Measurements from ENCODE around the gene STOML1.
"Not testable (repeated sequence)": the region's sequence is repeated elsewhere in the genome, so short reads cannot be mapped to it uniquely, and the experiment has no call there.

The STOML1 gene

DNA sequence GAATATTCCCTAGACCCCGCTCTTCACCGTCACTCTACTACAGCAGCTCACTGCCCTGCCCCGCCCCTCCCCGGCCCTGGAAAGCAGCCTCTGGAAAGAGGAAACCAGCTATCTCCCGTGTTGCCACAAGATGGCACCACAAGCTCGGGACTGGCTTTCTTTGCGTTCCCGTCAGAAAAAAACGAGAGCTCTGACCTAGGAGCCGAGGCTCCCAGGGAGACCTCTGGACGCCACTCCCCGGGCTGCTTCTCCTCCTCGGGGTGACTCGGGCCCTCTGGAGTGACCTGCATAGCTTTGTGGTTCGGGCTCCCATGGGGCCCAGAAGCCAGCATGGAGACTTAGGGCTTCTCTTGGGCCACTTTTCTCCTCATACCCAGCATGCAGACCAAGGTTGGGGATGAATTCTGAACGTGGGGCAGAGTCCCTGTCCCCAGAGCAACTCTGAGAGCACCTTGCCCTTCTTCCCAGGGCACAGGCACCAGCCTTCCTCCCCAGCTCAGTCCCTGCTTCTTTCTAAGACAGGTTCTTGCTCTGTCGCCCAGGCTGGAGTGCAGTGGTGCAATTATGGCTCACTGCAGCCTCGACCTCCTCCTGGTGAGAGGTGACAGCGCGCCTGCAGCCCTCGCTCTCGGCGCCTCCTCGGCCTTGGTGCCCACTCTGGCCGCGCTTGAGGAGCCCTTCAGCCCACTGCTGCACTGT, 19.0 kb downstream of the STOML1 start:
- peak; percentile 97 for DNase-seq
- in situ Hi-C loops (cut with MboI; ENCODE audit: low pct_unique_long_range_greater_than_20kb, low sequenced_read_pairs) = no loop called here

DNA sequence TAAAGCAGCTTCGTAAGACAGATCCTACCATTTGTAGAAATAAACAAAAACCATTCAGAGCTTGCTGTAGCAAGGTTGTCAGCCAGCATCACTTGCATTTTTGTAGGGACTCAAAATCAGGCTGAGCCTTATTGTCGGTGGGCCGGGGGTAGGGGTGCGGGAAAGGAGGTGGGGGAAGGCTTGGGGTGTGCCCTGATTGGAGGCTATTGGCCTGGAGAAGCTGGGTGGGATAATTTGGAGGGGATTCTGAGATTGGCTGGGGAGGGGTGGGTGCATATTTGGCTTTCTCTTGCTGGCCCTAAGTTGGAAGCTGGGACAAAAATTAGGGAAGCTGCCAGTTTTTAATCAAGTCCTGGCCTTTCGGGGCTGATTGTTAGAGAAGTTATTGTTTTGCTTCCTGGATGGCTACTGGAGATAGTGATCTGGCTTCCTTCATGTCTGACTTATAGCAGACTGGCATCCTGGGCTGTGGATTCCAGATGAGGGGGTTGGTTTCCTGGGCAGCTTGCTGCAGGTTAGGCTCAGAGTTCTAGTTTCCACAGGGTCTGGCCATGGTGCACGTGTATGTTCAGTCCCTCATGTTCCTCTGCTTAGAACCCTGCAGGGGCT, 22.8 kb downstream of the STOML1 start:
- in situ Hi-C loops (cut with MboI; ENCODE audit: low pct_unique_long_range_greater_than_20kb, low sequenced_read_pairs) = no loop called here

DNA sequence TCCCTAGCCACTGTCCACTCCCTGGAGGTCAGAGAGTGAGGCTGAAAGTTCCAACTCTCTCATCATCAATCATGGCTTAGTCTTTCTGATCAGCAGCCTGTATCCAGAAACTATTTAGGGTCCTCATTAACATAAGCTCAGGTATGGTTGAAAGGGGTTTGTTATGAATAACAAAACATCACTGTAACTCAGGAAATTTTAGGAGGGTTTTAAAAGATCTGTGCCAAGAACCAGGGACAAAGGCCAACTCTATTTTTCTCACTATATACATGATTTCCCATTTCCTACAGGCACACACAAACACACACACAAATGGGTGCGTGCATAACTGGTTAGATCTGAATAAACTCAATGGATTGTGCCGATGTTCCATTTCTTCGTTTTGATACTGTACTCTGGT, 23.6 kb downstream of the STOML1 start:
- DNase-seq = no peak
- in situ Hi-C loops (cut with MboI; ENCODE audit: low pct_unique_long_range_greater_than_20kb, low sequenced_read_pairs) = no loop called here

More for the DNA sequence above, 22.8 kb downstream of the STOML1 start:
- peak; percentile 45 for DNase-seq

DNA sequence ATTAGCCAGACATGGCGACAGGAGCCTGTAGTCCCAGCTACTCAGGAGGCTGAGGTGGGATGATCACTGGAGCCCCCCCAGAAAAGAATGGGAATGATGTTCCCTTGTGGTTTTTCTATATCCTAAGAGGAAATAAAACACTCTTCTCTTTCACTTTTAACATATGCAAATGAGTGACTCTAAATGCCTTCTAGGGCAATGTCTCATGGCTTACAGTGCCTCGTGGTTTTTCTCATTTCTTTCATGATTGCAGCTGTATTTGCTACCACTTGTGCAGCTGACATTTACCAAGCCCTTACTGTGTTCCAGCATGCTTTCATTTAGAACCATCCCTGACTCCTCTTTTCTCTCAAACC, 26.4 kb downstream of the STOML1 start:
- in situ Hi-C loops (cut with MboI; ENCODE audit: low pct_unique_long_range_greater_than_20kb, low sequenced_read_pairs) = no loop called here
- DNase-seq = peak; percentile 37

DNA sequence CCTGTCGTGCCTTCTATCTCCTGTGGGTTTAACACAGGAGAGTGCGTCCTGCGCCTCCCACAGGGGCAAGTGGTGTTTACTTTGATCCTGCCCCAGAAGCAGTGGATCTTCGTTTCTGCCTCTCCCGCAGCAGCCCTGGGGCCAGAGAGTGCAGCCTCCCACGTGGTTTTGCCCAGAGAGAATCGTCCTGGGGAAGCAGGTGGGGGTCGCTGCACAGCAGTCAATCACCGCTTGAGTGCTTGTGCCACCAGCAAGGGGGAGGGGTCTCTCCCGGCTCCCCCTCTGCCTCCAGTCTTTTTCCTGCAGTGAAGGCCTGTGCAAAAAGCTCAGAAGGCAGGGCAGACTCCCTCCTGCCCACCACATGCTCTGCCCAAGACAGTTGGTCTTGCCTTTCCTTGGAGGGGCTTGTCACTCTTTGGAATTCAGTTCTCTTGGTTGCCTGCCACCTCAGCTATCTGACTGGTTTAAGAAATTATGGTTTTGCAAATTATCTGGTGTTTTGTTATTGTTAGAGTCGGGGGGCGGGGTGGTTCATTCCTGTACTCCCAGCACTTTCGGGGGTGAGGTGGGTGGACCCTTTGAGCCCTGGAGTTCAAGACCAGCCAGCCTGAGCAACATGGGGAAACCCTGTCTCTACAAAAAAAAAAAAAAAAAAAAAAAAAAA, 26.9 kb downstream of the STOML1 start:
- DNase-seq = no peak
- in situ Hi-C loops (cut with MboI; ENCODE audit: low pct_unique_long_range_greater_than_20kb, low sequenced_read_pairs) = no loop called here

DNA sequence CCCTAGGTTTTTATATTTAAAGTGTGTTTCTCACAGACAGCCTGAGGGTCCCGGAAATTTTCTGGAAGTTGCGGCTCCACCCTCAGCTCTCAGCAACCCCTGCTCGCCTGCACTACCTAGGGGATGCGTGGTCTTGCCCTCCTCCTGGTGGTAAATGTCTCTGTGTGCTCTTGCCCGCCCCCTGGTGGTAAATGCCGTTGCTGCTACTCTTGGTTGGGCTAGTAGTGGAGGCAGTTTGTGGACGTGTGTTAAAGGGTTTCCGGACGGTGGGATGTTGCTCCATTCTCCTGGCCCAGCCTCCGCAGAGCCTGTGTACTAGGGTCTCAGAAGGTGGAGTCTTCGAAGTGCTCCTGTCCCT, 27.4 kb downstream of the STOML1 start:
- in situ Hi-C loops (cut with MboI; ENCODE audit: low pct_unique_long_range_greater_than_20kb, low sequenced_read_pairs) = no loop called here
- DNase-seq = peak; percentile 99

DNA sequence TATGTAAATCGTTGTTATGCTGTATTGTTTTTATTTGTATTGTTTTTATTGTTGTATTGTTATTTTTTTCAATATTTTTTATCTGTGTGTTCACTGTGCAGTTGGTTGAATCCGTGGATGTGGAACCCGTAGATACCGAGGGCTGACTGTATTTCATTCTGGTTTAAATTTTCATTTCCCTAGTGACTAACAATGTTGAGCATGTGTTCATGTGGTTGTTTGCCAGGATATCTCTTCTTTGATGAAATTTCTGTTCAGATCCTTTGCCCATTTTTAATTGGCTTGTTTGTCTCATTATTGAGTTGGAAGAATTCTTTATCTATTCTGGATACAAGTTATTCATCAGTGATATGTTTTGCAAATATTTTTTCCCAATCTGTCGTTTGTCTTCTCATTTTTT, 29.7 kb downstream of the STOML1 start:
- in situ Hi-C loops (cut with MboI; ENCODE audit: low pct_unique_long_range_greater_than_20kb, low sequenced_read_pairs) = no loop called here

DNA sequence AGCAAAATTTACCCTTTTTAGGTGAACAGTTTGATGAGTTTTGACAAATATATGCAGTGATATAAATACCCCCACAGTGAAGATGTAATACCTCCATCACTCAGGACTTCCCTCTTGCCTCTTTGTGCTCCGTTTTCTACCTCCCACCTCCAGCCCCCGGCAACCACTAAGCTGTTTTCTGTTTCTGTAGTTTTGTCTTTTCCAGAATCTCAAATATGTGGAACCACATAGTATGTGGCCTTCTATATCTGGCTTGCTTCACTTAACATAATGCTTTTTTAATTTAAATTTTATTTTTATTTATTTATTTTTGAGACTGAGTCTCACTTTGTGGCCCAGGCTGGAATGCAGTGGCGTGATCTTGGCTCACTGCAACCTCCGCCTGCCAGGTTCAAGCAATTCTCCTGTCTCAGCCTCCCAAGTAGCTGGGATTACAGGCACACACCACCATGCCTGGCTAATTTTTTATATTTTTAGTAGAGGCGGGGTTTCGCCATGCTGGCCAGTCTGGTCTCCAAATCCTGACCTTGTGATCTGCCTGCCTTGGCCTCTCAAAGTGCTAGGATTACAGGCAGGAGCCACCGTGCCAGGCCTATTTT, 31.5 kb downstream of the STOML1 start:
- in situ Hi-C loops (cut with MboI; ENCODE audit: low pct_unique_long_range_greater_than_20kb, low sequenced_read_pairs); DNase-seq: not testable (repeated sequence)

More for the DNA sequence above, 29.7 kb downstream of the STOML1 start:
- DNase-seq = no peak

DNA sequence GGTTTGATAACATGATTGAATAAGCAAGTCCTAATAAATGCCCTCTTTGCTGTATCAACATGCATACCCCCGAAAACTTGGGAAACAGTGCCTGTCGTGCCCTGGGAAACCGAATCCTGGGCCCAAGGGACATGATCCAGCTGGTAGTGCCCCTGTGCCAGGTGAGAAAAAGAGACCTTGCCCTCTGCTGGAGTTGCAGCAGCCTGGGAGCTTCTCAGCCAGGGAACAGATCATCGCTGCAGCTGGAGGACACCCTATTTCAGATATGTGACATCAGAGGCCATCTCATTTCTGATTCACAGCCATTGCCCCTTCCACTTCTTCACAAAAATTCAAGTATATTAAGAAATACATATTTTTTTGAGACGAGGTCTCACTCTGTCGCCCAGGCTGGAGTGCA, 32.3 kb downstream of the STOML1 start:
- in situ Hi-C loops (cut with MboI; ENCODE audit: low pct_unique_long_range_greater_than_20kb, low sequenced_read_pairs) = no loop called here
- DNase-seq = no peak

DNA sequence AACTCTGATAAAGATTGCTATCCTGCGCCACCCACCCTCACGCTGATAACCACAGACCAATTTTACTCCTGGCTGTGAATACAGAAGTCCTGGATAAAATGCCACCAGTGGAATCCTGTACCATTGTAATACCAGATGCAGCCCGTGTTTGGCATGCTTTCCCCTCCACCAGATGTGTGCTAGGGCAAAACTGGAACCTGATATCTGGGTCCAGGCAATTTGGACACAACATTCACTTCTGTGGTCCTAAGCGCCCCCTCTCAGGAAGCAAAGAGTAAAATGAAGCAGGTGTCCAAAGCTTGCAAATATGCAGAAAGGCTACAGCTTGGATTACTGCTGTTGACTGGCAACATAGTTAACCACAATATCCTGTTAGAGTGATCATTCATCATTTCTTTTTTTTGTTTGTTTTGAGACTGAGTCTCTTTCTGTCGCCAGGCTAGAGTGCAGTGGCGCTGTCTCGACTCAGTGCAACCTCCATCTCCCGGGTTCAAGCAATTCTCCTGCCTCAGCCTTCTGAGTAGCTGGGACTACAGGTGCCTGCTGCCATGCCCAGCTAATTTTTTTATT, 33.0 kb downstream of the STOML1 start:
- DNase-seq = peak; percentile 85
- in situ Hi-C loops (cut with MboI; ENCODE audit: low pct_unique_long_range_greater_than_20kb, low sequenced_read_pairs) = no loop called here

DNA sequence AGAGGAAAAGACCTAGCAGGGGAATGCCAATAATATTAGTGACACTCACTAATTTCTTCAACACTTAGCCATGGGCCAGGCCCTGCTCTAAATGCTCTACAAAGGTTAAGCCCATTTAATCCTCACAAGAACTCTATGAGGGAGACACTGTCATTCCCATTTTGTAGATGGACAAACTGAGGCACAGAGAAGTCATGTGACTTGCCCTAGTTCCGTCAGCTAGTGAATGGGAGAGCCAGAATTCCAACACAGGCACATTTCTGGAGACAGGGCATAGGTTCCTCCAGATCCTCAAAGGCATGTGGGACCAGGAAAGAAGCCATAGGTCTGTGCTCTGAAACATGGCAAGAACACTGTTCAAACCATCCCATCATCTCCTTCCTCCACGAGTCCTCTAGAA, 34.3 kb downstream of the STOML1 start:
- in situ Hi-C loops (cut with MboI; ENCODE audit: low pct_unique_long_range_greater_than_20kb, low sequenced_read_pairs) = no loop called here
- no peak for DNase-seq

DNA sequence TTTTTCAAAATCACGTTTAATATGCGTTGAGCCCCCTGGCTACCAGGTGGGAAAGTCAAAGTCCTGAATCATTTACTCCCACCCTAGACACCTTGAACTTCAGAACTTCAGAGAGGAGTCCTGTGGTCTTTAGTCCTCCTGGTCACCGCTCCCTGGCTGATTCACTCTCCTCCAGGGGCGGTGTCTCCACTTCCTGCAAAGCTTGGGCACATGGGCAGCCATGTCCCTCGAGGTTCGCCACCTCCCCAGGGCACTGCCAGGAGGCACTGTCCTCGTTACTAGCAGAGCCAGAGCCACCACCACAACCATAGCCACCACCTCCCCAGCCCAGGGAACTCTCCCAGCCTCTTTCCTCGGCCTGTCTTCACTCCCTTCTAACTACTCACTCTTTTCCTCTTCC, 34.8 kb downstream of the STOML1 start:
- in situ Hi-C loops (cut with MboI; ENCODE audit: low pct_unique_long_range_greater_than_20kb, low sequenced_read_pairs) = no loop called here
- DNase-seq = no peak

DNA sequence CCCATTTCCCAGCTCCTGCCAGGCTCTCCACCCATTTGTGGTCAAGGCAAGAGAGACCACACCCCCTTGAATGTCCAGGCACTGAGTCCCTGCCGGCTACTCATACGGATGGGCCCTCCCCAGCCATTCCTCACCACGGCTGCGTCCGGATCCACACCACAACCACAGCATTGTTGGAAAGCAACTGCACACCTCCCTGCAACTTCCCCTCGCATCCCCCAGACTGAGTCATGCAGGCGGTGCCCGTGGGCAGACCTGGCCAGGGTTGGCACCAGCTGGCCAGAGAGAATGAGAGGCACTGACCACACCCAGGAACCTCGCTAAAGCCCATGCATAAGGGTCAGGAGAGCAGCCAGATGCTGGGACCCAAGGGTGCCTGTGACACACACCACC, 35.4 kb downstream of the STOML1 start:
- peak; percentile 70 for DNase-seq
- in situ Hi-C loops (cut with MboI; ENCODE audit: low pct_unique_long_range_greater_than_20kb, low sequenced_read_pairs) = no loop called here

DNA sequence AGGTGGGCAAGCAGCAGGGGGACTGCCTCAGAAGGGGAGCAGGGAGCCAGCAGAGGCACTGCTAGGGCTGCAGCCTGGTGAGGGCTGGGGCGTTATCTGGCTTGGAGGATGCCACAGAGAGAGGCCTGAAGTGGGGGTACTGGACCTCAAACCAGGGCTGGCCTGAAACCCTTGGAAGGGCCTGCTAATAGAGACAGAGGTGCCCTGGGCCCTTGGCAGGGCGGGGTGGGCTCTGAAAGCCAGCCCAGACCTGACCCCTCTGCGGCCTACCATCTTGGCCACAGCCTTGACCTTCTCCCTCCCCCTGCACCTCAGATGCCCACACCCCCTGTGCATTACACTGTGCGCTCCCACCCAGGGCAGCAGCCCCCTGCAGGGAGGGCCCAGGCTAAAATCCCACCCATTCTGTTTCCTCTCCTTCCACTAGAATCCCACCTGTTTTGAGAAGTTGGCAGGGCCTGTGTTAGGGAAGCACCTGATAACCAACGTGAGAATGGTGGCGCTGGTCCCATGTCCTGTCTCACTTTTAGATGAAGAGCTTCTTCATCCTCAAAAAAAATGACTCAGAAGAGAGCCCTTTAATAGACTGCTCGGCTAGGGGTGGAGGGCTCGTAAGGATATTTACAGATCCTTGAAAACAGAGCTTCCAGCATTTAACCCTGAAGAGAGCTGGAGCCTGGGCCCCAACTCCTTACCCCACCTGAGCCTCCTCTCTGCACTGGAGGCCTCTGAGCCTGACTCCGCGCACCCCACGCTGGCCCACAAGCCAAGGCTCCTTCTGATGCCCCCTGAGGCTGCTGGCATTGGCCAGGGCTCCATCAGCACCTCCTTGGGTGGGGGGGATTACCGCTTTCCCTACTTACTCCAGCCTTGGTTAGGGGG, 36.0 kb downstream of the STOML1 start:
- in situ Hi-C loops (cut with MboI; ENCODE audit: low pct_unique_long_range_greater_than_20kb, low sequenced_read_pairs) = no loop called here
- no peak for DNase-seq

DNA sequence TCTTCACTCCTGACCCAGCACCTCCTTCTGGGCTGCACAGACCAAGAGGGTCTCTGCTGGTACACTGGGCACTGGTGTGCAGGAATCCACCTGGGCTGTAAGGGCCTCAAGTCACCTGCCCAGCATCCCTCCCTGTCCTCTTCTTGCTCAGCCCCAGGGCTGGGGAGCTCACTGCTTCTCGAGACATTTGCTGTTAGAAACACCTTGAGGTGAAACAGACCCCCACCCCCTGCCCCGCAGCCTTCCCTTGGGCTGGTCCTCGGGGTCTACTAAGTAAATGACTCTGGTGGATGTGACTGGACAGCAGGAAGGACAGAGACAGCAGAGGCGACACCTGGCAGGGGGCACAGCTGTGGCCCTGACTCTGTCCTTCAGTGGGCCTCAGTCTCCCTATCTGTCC, 36.8 kb downstream of the STOML1 start:
- no peak for DNase-seq
- in situ Hi-C loops (cut with MboI; ENCODE audit: low pct_unique_long_range_greater_than_20kb, low sequenced_read_pairs) = no loop called here

DNA sequence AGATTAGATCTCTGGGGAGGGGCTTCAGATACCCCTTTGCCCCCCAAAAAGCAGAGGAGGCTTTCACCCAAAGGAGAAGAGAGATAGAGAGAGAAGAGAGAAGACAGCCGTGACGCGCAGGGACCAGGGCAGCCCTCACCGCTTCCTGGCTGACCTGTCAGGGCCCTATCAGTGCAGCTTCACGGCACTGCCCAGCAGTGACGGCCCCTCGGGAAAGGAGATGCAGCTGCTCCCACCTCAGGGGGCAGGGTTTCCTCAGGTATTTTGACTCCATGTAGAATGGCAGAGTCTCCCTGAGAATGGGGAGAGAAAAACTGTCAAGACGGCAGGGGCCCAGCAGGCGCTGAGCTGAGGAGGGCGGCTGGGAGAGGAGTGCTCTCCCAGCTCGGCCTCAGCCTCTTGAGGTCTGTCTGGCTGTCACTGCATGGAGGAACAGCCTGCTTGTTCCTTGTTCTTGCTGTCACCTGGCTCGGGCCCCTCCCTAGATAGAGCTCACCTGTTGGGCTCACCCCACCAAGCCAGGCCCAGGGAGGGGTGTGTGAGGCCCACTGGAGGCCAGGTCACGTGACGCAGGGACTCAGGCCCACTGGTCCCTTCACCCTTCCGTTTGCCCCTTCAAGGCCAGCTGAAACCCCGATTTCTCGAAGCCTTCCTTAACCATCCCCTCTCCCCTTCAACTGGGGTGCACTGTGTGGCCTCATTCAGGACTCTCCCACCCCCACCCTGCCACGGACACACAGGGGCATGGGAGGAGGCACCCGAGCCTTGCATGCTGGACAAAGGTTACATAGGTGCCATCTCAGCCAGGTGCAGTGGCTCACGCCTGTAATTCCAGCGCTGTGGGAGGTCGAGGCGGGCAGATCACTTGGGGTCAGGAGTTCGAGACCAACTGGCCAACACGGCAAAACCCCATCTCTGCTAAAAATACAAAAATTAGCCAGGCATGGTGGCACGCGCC, 37.6 kb downstream of the STOML1 start:
- no peak for DNase-seq
- in situ Hi-C loops (cut with MboI; ENCODE audit: low pct_unique_long_range_greater_than_20kb, low sequenced_read_pairs) = no loop called here

DNA sequence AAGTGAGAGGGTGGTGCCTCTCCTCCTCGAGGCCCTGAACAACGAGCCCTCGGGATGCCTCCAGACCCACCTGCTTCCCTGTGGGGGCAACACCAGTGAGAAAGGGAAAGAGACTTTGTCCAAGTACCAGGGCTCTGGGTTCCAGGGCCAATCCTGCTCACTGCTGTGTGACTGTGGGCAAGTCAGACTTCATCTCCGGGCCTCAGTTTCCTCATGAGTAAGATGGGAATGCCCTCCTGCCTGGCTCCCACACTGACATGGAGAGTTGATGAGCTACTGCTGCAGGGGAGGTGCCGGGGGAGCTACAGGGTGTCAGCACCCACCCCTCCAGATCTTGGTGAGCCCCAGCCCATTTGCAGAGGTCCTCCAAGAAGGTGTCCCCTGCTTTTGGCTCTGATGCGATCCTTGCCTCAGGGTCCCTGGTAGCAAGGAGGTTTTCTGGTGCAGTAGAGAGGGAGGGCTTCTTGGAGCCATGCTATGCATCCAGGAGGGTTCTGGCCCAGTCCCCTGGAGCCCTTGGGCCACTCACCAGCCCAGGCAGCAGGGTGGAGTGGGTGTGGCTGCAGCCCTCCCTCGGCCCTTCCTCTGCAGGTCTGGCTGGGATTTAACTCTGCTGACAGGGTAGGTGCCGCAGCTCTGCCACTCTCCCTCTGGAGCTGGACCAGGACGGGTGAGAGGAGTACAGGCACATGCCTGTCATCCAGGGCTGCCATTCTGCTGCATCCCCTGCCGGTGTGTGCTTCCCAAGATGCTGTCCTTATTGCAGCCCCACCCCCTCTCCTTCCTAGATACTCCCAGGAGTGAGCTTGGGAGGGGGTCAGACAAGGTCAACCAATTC, 39.0 kb downstream of the STOML1 start:
- no peak for DNase-seq
- in situ Hi-C loops (cut with MboI; ENCODE audit: low pct_unique_long_range_greater_than_20kb, low sequenced_read_pairs) = no loop called here

Data from KBM-7 (cell line).